Right lobe of liver (tissue), 6 donors: ENCODE measurements around the gene DTNB. TPM values are rescaled to one million over a fixed set of nuclear protein-coding genes. Genes with fewer than 3 reads are reported as not detected.
"Not testable (repeated sequence)": the region's sequence is repeated elsewhere in the genome, so short reads cannot be mapped to it uniquely, and the experiment has no call there.

Experiments
- ATAC-seq, 4 donors: fragments of 200-7000 bp; cut with Tn5 transposase; one replicate each; pipeline ENCODE4 v1.9.1; 2020; ENCODE audit warnings: mild to moderate bottlenecking in 4 of 4, moderate library complexity in 4 of 4
- DNase-seq, 3 donors: peaks; one replicate each; pipeline ENCODE4 v3.0.0-alpha.2; 2020
- H3K27ac ChIP-seq, 3 donors: fragments of 200-600 bp; one replicate each; pipeline ENCODE4 v1.8.0; 2022
- H3K27me3 ChIP-seq, 2 donors: fragments of 200-600 bp; one replicate each; pipeline ENCODE4 v1.8.0; 2022
- H3K36me3 ChIP-seq, 4 donors: fragments of 200-600 bp; sonication (generic) in 1 of 4; one replicate each; pipeline versions ENCODE4 v1.5.1 to v1.8.0; 2017 to 2022; ENCODE audit warnings: control low read depth in 1 of 4
- H3K4me1 ChIP-seq, 4 donors: fragments of 200-600 bp; sonication (generic) in 1 of 4; one replicate each; pipeline versions ENCODE4 v1.5.1 to v1.8.0; 2017 to 2022; ENCODE audit warnings: control low read depth in 1 of 4
- H3K4me3 ChIP-seq, 3 donors: fragments of 200-600 bp; one replicate each; pipeline ENCODE4 v1.8.0; 2022
- H3K9me3 ChIP-seq, 4 donors: fragments of 200-600 bp; sonication (generic) in 1 of 4; one replicate each; pipeline versions ENCODE4 v1.5.1 to v1.8.0; 2017 to 2022; ENCODE audit warnings: control low read depth in 1 of 4
- POLR2A ChIP-seq: fragments of 450-650 bp; IDR thresholded peaks from one replicate; pipeline ENCODE4 v1.6.1; 2017; ENCODE audit warnings: antibody characterized with exemption, mild to moderate bottlenecking
- WGBS: methylation state at CpG from one replicate; pipeline ENCODE4 v1.1.6; 2018; ENCODE audit warnings: low coverage, low lambda C conversion rate; ENCODE audit not compliant: insufficient coverage; ENCODE audit errors: missing lambda C conversion rate; 5-methylcytosine and 5-hydroxymethylcytosine counted together
- intact Hi-C, 2 donors: fragments of 100-400 bp; cut with DNase I; formaldehyde crosslinking; loops; one replicate each; pipeline versions ENCODE4 v1.11.2 to v1.14.1; 2022
- total RNA-seq, 6 experiments: library from RNA; depleted of rRNA in 2 of 6; stranded (reverse); fragments of >200 nt in 2 of 6; fragmentation: NEBNext Ultra II Directional in 3 of 6; extraction: Animal tissue kit (Norgen Biotek cat#: 25700) in 3 of 6; gene quantifications; one replicate each; pipeline versions ENCODE4 v1.1.0 to v1.2.4, GENCODE V29; 2016 to 2023
- TF ChIP-seq, protein P1 (sequence below), 4 donors: fragments of 200-600 bp in 3 of 4; fragments of 450-650 bp in 1 of 4; IDR thresholded peaks; one replicate each; pipeline versions ENCODE4 v1.5.1 to v1.8.0; 2016 to 2022; ENCODE audit warnings: antibody characterized with exemption in 4 of 4, mild to moderate bottlenecking in 2 of 4
- donor health status: DM: no; HTN: yes; CAD: no.
- donor health status: DM: no; HTN: no; CAD: no.
- donor health status: DM: no; HTN: no; CAD: no.
- donor health status: DM: no; HTN: yes; CAD: no.
- donor health status: DM: no; HTN: yes; CAD: no.

The DTNB gene
- total RNA-seq, 6 experiments from 2014 or later = 7.0 to 10.3 (median 8.8) TPM

DNA sequence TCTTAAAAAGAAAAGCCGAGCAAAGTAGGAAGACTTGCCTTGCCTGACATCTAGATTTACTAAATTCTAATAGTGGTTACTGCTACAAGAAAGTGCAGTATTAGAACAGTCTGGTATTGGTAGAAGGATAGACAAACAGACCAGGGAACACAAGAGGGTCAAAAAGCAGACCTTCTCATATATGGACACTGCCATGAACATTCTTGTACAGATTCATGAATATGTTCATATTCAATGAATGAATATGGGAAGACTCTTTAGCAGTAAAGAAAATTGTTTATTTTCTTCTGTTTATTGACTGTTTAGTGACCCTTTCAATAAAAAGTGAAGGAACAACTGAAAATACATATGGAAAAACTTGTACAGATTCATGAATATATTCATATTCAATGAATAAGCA is 37.6 kb downstream of the DTNB start:
- intact Hi-C loops = no loop called here
- WGBS = 83% methylated on average over 1 of the region's 1 CpG
- no peak overlapping the region for H3K4me3 ChIP-seq
- H3K4me1 ChIP-seq = no peaks in the 10 kb centered on the region
- H3K27me3 ChIP-seq = no peaks in the 10 kb centered on the region
- H3K27ac ChIP-seq = no peak overlapping the region
- no peak for ATAC-seq
- no peak for DNase-seq
- H3K36me3 ChIP-seq = no peaks in the 10 kb centered on the region
- TF ChIP-seq, protein P1, sequence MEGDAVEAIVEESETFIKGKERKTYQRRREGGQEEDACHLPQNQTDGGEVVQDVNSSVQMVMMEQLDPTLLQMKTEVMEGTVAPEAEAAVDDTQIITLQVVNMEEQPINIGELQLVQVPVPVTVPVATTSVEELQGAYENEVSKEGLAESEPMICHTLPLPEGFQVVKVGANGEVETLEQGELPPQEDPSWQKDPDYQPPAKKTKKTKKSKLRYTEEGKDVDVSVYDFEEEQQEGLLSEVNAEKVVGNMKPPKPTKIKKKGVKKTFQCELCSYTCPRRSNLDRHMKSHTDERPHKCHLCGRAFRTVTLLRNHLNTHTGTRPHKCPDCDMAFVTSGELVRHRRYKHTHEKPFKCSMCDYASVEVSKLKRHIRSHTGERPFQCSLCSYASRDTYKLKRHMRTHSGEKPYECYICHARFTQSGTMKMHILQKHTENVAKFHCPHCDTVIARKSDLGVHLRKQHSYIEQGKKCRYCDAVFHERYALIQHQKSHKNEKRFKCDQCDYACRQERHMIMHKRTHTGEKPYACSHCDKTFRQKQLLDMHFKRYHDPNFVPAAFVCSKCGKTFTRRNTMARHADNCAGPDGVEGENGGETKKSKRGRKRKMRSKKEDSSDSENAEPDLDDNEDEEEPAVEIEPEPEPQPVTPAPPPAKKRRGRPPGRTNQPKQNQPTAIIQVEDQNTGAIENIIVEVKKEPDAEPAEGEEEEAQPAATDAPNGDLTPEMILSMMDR (IDR thresholded peaks at IDR 0.05) = no peak
- no peak for TF ChIP-seq POLR2A
- no peaks in the 10 kb centered on the region for H3K9me3 ChIP-seq

DNA sequence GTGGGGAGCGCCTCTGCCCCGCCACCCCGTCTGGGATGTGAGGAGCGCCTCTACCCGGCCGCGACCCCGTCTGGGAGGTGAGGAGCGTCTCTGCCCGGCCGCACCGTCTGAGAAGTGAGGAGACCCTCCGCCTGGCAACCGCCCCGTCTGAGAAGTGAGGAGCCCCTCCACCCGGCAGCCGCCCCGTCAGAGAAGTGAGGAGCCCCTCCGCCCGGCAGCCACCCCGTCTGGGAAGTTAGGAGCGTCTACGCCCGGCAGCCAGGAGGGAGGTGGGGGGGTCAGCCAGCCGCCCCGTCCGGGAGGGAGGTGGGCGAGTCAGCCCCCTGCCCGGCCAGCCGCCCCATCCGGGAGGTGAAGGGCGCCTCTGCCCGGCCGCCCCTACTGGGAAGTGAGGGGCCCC is 39.6 kb downstream of the DTNB start:
- not testable (repeated sequence) for DNase-seq

DNA sequence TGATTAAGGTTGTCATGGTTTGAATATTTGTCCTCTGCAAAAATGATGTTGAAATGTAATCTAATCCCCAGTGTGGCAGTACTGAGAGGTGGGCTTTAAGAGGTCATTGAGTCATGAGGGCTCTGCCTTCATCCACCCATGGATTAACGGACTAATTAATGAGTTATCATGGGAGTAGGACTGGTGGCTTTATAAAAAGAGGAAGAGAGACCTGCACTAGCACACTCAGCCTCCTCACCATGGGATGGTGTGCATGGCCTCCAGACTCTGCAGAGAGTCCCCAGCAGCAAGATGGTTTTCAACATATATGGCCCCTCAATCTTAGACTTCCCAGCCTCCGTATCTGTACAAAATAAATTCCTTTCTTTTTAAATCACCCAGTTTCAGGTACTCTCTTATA is 41.0 kb downstream of the DTNB start:
- no peak for TF ChIP-seq POLR2A
- TF ChIP-seq, protein P1 (IDR thresholded peaks at IDR 0.05) = no peak
- no peak for DNase-seq
- Histone ChIP-seq H3K27me3 (no peaks in the 10 kb centered on the region), H3K9me3 (no peaks in the 10 kb centered on the region), H3K4me1 (no peaks in the 10 kb centered on the region), H3K27ac (no peak overlapping the region), H3K4me3 (no peak overlapping the region), H3K36me3 (no peaks in the 10 kb centered on the region)
- 91% methylated on average over 1 of the region's 2 CpGs for WGBS
- intact Hi-C loops = no loop called here
- ATAC-seq = no peak

More for the DNA sequence above, 39.6 kb downstream of the DTNB start:
- H3K27me3 ChIP-seq, H3K9me3 ChIP-seq, ATAC-seq, intact Hi-C loops, H3K27ac ChIP-seq, H3K4me3 ChIP-seq, H3K4me1 ChIP-seq, H3K36me3 ChIP-seq: not testable (repeated sequence)
- WGBS = no CpG with 5 or more reads among the region's 34 CpGs

DNA sequence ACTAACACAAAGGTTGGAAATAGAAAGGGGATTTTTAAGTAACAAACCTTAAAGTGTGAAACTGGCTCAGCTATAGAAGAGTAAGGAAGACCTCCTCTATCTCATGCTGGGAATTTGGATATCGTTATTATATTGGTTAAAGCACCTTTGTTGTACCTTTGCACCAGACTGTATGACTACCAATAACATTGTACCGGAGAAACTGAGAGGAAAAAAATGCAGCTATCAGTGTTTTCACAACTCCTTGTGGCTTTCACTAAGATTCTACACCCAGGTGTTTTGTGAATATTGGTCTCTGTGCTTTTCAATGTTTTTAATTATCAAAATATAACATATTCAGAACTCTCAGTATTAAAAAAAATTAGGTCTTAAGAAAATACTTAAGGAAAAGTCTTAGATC is 48.7 kb downstream of the DTNB start:
- no peak overlapping the region for H3K27ac ChIP-seq
- no peaks in the 10 kb centered on the region for H3K4me1 ChIP-seq
- no peak overlapping the region for H3K4me3 ChIP-seq
- H3K36me3 ChIP-seq = peaks cover 0 to 13% (median 0%) of the 10 kb centered on the region in 4 donors
- no peaks in the 10 kb centered on the region for H3K9me3 ChIP-seq
- H3K27me3 ChIP-seq = no peaks in the 10 kb centered on the region
- WGBS = 83% methylated on average over 2 of the region's 2 CpGs
- intact Hi-C loops = no loop called here
- no peak for DNase-seq
- no peak for TF ChIP-seq POLR2A
- TF ChIP-seq, protein P1 (IDR thresholded peaks at IDR 0.05) = no peak
- ATAC-seq = no peak

DNA sequence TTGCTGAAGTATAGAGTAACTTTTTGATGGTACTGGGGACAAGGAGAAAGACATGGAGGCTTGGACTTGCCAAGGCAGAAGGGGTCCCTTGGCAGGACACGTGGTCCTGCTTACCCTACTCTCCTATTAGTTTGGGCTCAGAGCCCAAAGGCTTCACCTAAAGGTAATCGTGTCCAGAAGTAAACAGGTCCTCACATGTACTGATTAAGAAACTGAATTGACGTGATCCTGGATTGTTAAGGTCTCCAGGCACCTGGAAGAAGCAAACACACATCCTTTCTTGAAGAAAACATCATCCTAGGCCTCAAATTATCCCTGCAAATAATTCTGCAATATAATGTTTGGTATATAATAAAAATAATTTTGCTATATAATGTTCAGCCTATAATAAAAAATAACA is 50.0 kb downstream of the DTNB start:
- intact Hi-C loops = no loop called here

More for the DNA sequence above, 50.0 kb downstream of the DTNB start:
- H3K9me3 ChIP-seq = no peaks in the 10 kb centered on the region
- H3K27me3 ChIP-seq = no peaks in the 10 kb centered on the region
- ATAC-seq (no peak), DNase-seq (no peak)
- WGBS = 64% methylated on average over 2 of the region's 3 CpGs
- H3K36me3 ChIP-seq = peaks cover 0 to 13% (median 0%) of the 10 kb centered on the region in 4 donors
- no peak overlapping the region for H3K27ac ChIP-seq
- peaks cover 0 to 10% (median 4%) of the 10 kb centered on the region in 4 donors for H3K4me1 ChIP-seq
- TF ChIP-seq, protein P1 (IDR thresholded peaks at IDR 0.05) = no peak
- no peak for TF ChIP-seq POLR2A
- H3K4me3 ChIP-seq = no peak overlapping the region
